Activated T-cell treated with anti-CD3 and anti-CD28 coated beads, Interleukin-2, amount 50 U/mL, for 72 hours (primary cell): ENCODE measurements around the gene PSMD9. TPM values are rescaled to one million over a fixed set of nuclear protein-coding genes. Genes with fewer than 3 reads are reported as not detected.

ENCODE experiments used
- ATAC-seq, 2 donors: fragments of 150-1000 bp; cut with Tn5 transposase; replicated peaks in 1 of 2; 2 replicates each; pipeline ENCODE4 v1.10.0; 2021; ENCODE audit warnings: moderate library complexity in 2 of 2, mild to moderate bottlenecking in 1 of 2
- DNase-seq, 2 donors: peaks; one replicate each; pipeline ENCODE4 v3.0.0; 2021 to 2022; ENCODE audit warnings: mixed read lengths in 1 of 2
- H3K27ac Mint-ChIP-seq: one replicate; pipeline ENCODE4 v1.8.0; 2022; ENCODE audit warnings: mild to moderate bottlenecking, moderate library complexity, mixed read lengths
- H3K27me3 Mint-ChIP-seq: one replicate; pipeline ENCODE4 v1.8.0; 2022; ENCODE audit warnings: low read depth, mixed read lengths
- H3K36me3 Mint-ChIP-seq, 2 donors: one replicate each; pipeline ENCODE4 v1.8.0; 2022; ENCODE audit warnings: mixed read lengths in 2 of 2, mild to moderate bottlenecking in 1 of 2; ENCODE audit not compliant: insufficient read depth in 2 of 2
- H3K4me1 Mint-ChIP-seq: one replicate; pipeline ENCODE4 v1.8.0; 2022; ENCODE audit warnings: low read depth, mixed read lengths
- H3K4me3 Mint-ChIP-seq, 2 donors: one replicate each; pipeline ENCODE4 v1.8.0; 2022; ENCODE audit warnings: mild to moderate bottlenecking in 2 of 2, mixed read lengths in 2 of 2, moderate library complexity in 2 of 2
- H3K9me3 Mint-ChIP-seq, 2 donors: one replicate each; pipeline ENCODE4 v1.8.0; 2022; ENCODE audit warnings: mixed read lengths in 2 of 2
- total RNA-seq, 2 donors: library from RNA; stranded (reverse); gene quantifications; one replicate each; pipeline ENCODE4 v1.2.3, GENCODE V29; 2022

Gene PSMD9
- total RNA-seq, 2 donors from 2014 or later, result 56.9 to 85.7 TPM

GRCh38 chr12:121958541-121959240 is 70.1 kb downstream of the PSMD9 start:
- Mint-ChIP-seq H3K36me3 (no peaks in the 10 kb centered on the region), H3K4me1 (no peaks in the 10 kb centered on the region), H3K27me3 (no peaks in the 10 kb centered on the region), H3K9me3 (no peaks in the 10 kb centered on the region), H3K27ac (no peak overlapping the region), H3K4me3 (no peak overlapping the region)
- DNase-seq (no peak), ATAC-seq (no peak)

DNA sequence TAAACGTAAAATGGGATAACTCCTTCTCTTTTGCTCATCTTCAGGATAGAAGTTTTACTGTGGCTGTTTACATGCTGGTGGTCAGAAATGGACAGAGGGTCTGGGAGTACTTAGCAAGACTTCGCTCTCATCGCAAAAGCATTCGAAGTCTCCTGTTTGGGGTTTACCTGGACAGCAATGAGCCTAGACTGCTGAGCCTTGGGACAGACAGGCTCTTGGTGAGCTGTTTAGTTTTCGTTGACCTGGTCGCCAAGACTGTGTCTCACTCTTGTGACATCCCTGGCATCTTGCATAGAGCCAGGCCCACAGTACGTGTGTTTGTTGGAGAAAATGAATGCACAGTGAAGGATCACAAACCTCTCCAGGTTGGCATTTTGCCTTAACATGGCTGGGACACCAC is 72.0 kb downstream of the PSMD9 start:
- H3K27ac Mint-ChIP-seq, result no peak overlapping the region
- H3K9me3 Mint-ChIP-seq, result no peaks in the 10 kb centered on the region
- ATAC-seq (no peak), DNase-seq (no peak)
- H3K4me1 Mint-ChIP-seq, result no peaks in the 10 kb centered on the region
- no peak overlapping the region for H3K4me3 Mint-ChIP-seq
- H3K27me3 Mint-ChIP-seq, result no peaks in the 10 kb centered on the region
- no peaks in the 10 kb centered on the region for H3K36me3 Mint-ChIP-seq

GRCh38 chr12:121961195-121961879 is 72.7 kb downstream of the PSMD9 start:
- Mint-ChIP-seq H3K9me3 (no peaks in the 10 kb centered on the region), H3K27ac (no peak overlapping the region), H3K36me3 (no peaks in the 10 kb centered on the region), H3K4me1 (no peaks in the 10 kb centered on the region), H3K4me3 (no peak overlapping the region), H3K27me3 (no peaks in the 10 kb centered on the region)
- ATAC-seq, result no peak
- DNase-seq, result no peak

- peaks cover under 1% of the 10 kb centered on the region for H3K4me1 Mint-ChIP-seq
- no peak overlapping the region for H3K27ac Mint-ChIP-seq
- H3K9me3 Mint-ChIP-seq, result no peaks in the 10 kb centered on the region
- no peaks in the 10 kb centered on the region for H3K27me3 Mint-ChIP-seq
- DNase-seq, result no peak
- H3K36me3 Mint-ChIP-seq, result no peaks in the 10 kb centered on the region
- ATAC-seq, result no peak
- no peak overlapping the region for H3K4me3 Mint-ChIP-seq
These were observed 74.9 kb downstream of the PSMD9 start for GRCh38 chr12:121963341-121964018.

DNA sequence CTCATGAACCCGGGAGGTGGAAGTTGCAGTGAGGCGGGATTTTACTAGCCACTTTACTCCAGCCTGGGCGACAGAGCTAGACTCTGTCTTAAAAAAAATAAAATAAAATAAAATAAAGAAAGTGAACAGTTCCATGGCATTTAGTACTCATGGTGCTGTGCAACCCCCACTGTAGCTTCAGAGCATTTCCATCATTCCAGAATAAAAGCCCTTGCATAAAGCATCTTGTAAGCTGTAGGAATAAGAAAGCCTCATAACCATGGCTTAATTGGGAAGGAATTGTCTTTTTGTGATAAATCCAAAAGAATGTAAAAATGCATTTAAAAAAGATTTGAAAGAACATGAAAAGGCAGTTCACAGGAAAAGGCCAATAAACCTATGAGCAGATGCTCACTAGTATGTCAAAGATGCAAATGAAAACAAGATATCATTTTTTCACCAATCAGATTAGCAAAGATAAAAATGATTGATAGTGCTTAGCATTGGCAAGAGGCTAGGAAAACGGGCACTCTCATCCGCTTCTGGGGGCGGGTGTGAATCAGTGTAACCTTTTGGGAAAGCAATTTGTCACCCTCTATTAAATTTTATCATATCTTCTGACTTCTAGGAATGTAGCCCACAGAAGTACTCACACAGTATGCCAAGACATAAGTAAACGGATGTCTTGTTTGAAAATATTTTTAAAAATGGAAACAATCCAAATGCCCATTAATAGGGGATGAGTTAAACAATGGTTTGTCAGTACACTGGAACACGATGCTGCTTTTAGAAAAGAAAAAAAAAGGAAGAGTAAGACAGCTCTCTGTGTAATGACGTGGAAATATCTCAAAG is 76.4 kb downstream of the PSMD9 start:
- Mint-ChIP-seq H3K36me3 (no peaks in the 10 kb centered on the region), H3K4me1 (peaks cover 9% of the 10 kb centered on the region), H3K27ac (no peak overlapping the region), H3K27me3 (no peaks in the 10 kb centered on the region), H3K9me3 (no peaks in the 10 kb centered on the region), H3K4me3 (no peak overlapping the region)
- ATAC-seq (no peak), DNase-seq (no peak)

DNA sequence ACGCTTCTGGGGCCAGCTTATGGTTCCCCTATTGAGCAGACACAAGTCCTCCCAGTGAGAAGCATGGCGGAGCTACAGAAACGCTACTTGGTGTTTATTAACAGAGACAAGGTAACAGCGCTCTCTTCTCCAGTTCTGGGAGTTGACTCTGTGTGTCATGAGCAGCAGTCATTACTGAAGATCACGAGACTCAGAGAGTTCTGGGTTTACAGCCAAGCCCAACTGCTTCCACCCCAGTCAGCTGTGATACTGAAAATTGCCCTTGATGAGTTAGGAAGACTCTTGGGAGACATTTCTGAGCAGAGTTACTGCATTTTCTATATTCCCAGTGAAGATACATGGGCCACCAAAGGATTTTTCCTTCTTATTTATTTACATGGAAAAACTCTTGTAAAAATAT is 78.4 kb downstream of the PSMD9 start:
- Mint-ChIP-seq H3K27ac (no peak overlapping the region), H3K9me3 (peaks cover 2% of the 10 kb centered on the region in 2 donors), H3K27me3 (no peaks in the 10 kb centered on the region), H3K4me1 (peaks cover 9% of the 10 kb centered on the region), H3K36me3 (peaks cover under 1 to 1% of the 10 kb centered on the region in 2 donors), H3K4me3 (no peak overlapping the region)
- DNase-seq (no peak), ATAC-seq (no peak)

Other genes starting within 250 kb of the PSMD9 start
- gene MORN3, start 219.1 kb upstream of the PSMD9 start, total RNA-seq, result 1 to 10 TPM; 2.4 to 3.2 TPM
- gene TMEM120B, start 176.0 kb upstream of the PSMD9 start, total RNA-seq, result 10 to 100 TPM in 1 of 2 donors, 1 to 10 TPM in 1; 7.1 to 10.1 TPM
- gene RHOF, start 95.1 kb upstream of the PSMD9 start, total RNA-seq, result 100 to 1,000 TPM; 154 to 165 TPM
- 10 to 100 TPM; 20.3 to 21.2 TPM for gene SETD1B, start 84.8 kb upstream of the PSMD9 start, total RNA-seq
- not detected for gene HPD, start 29.9 kb upstream of the PSMD9 start, total RNA-seq
- gene CFAP251, start 29.8 kb downstream of the PSMD9 start, total RNA-seq, result 1 to 10 TPM in 1 of 2 donors, under 1 TPM in 1; 0.70 to 1.6 TPM
- gene BCL7A, start 133.1 kb downstream of the PSMD9 start, total RNA-seq, result 10 to 100 TPM in 1 of 2 donors, 1 to 10 TPM in 1; 6.4 to 12.2 TPM
- gene MLXIP, start 190.0 kb downstream of the PSMD9 start, total RNA-seq, result 10 to 100 TPM; 17.1 to 17.5 TPM